Measurements from ENCODE around the gene CNPY4.
"Not testable (repeated sequence)": the region's sequence is repeated elsewhere in the genome, so short reads cannot be mapped to it uniquely, and the experiment has no call there.

CNPY4 gene

DNA sequence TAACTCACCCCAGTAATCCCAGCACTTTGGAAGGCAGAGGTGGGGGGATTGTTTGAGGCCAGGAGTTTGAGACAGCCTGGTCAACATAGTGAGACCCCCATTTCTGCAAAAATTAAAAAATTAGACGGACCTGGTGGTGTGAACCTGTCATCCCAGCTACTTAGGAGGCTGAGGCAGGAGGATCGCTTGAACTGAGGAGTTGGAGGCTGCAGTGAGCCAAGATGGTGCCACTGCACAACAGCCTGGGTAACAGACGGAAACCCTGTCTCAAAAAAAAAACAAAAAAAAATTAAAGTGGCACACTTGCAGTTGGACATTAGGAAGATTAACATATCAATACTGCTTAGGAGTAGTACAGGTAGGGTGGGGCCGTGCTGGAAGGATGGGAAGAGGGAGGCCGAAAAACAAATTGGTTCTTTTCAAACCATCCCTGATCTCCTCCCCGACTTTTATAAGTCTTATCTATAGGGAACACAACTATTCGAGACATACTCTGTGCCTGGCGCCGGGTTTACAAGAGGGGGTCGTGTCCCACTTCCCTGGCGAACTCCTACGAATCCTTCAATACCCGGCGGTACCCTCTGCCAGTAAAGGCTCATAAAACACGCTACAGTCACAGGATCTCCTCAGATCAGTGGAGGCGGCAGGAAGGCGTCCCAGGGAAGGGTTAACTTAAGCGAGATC, 904 bp upstream of the CNPY4 start:
- no peak for DNase-seq (ENCODE audit: low read depth in 4 of 4, low spot score in 1 of 4)

DNA sequence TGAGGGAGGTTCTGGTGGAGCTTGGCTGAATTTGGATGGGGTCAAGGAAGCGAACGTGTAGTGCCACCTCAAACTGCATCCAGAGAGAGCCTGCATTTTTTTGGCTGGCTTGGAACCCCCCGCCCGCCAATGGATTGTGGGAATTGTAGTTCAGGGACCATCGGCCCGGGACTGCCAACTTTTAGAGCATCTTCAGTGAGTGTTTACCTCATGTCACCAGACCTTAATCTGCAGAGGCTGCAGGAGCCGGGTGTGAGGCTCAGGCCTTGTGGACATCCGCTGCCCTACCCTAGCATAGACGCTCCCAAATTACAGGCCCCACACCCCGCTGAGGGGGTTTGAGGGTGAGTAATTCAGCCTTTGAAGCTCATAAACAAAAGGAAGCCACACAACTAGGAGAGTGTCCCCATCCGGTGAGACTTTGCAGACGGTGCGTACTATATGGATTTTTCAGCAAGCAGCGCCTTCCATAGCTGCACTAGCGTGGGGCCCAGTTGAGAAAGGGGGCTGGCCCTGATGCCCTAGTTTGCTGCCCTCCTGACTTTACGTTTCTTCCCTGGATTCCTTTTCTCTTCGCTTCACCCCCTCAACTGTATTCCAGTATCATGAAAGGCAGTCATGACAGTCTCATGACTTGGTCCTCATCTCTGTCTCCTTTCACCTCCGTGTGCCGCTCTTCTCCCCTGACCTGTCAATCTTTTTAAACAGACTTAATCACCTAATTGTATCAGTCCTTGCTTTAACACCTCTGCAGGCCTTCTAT, 717 bp downstream of the CNPY4 start:
- DNase-seq (ENCODE audit: low read depth in 4 of 4, low spot score in 1 of 4), result peak in 3 of 4 experiments; percentile 31 to 61 (median 59)

DNA sequence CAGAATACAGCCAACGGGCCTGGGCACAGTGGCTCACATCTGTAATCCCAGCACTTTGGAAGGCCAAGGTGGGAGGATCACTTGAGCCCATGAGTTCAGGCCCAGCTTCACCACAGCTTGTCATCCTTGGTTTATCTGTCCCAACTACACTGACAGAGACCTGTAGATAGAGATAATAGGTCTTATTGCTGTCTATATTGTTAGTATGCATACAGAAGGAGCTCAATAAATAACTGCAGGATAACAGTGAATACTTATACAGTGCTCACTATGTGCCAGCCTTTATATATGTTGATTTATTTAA, 1.3 kb downstream of the CNPY4 start:
- DNase-seq (ENCODE audit: low read depth in 4 of 4, low spot score in 1 of 4), result no peak

DNA sequence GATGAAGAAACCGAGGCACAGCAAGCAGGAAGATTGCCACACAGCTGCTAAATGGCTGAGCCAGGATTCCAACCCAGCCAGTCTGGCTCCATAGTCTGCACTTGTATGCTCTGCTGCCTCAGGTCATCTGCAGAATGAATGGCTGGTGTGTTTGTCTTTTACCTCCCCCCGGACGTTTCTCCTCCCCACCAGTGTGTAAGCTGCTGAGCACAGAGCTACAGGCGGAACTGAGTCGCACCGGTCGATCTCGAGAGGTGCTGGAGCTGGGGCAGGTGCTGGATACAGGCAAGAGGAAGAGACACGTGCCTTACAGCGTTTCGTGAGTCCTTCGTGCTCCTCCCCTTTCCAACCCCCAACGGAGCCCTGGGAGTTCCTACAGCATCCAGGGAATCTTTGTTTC, 2.6 kb downstream of the CNPY4 start:
- no peak for DNase-seq (ENCODE audit: low read depth in 4 of 4, low spot score in 1 of 4)

DNA sequence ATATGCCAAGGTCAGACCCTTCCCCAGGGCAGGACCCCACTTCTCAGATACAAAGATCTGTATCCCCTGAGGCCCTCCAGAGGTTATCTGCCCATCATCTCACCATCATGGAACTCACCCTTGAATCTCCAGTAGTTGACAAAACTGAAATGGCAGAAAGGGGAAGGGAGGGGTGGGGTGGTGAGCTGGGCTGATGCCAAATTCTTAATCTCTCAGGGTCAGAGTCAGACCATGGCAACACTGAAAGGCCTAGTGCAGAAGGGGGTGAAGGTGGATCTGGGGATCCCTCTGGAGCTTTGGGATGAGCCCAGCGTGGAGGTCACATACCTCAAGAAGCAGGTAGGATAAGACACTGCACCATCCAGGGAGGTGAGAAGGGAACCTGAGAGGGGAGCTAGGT, 3.1 kb downstream of the CNPY4 start:
- no peak for DNase-seq (ENCODE audit: low read depth in 4 of 4, low spot score in 1 of 4)

DNA sequence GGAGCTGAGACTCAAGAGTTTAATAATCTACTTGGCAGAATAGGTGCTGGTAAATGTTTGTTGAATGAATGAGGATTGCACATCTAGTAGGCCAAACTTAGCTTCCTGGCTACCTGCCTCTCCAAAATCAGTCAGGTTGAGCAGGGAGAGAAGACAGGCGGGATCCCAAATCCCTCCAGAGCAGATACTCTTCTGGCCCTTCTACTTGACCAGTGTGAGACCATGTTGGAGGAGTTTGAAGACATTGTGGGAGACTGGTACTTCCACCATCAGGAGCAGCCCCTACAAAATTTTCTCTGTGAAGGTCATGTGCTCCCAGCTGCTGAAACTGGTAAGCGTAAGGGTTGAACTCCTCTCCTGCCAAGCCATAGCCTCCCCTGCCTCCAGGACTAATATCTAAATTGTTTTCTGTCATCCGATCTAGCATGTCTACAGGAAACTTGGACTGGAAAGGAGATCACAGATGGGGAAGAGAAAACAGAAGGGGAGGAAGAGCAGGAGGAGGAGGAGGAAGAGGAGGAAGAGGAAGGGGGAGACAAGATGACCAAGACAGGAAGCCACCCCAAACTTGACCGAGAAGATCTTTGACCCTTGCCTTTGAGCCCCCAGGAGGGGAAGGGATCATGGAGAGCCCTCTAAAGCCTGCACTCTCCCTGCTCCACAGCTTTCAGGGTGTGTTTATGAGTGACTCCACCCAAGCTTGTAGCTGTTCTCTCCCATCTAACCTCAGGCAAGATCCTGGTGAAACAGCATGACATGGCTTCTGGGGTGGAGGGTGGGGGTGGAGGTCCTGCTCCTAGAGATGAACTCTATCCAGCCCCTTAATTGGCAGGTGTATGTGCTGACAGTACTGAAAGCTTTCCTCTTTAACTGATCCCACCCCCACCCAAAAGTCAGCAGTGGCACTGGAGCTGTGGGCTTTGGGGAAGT, 5.1 kb downstream of the CNPY4 start:
- DNase-seq (ENCODE audit: low read depth in 4 of 4, low spot score in 1 of 4), result no peak

DNA sequence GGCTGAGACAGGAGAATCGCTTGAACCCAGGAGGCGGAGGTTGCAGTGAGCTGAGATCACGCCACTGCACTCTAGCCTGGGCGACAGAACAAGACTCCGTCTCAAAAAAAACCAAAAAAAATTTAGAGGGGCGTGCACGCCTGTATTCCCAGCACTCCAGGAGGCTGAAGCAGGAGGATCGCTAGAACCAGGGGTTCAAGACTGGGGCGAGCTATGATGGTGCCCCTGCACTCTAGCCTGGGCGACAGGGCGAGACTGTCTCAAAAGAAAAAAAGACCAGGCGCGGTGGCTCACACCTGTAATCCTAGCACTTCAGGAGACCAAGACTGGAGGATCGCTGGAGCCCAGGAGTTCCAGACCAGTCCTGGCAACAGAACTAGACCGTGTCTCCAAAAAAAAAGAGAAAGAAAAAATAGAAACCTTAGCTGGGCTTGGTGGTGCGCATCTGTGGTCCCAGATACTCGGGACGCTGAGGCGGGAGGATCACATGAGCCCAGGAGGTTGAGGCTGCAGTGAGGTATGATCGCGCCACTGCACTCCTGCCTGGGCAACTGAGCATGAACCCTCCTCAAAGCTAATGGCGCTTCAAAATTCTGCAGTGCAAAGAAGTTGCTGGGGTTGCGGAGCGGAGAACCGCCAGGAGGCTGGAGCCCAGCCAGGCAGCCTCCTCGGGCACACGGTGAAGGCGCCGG, 7.0 kb downstream of the CNPY4 start:
- no peak for DNase-seq (ENCODE audit: low read depth in 4 of 4, low spot score in 1 of 4)

DNA sequence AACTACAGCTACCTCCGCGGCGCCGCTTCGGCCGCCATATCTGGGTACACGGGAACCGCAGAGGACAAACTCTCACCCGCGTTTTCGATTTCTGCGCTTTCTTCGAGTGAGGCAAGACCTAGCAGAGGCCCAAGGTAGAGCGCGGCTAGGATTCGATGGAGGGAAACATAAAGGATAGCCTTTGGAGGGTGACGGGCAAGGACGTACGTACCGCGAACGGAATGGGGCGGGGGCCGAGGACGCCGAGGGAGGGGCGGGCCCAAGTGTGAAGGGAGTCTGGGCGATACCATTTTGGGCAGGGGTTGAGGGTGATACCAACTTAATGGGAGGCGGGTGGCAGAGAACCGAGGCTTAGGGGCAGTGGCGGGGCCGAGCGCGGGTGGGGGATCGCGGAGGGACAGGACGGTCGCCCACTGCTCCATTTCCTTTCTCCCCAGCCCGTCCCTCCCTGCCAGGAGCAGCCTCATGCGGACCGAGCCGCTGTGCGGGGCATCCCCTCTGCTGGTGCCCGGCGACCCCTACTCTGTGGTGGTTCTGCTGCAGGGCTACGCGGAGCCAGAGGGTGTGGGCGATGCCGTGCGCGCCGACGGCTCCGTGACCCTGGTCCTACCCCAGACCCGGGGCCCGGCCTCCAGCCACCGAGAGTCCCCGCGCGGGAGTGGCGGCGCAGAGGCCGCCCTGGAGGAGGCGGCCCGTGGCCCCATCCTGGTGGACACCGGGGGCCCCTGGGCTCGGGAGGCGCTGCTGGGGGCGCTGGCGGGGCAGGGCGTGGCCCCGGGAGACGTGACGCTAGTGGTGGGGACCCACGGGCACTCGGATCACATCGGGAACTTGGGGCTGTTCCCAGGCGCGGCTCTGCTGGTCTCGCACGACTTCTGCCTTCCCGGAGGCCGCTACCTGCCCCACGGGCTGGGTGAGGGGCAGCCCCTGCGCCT, 7.8 kb downstream of the CNPY4 start, which contains the start of gene MBLAC1:
Gene MBLAC1, plus strand, starts transcription at position 37 of the 935 bp plus-strand sequence. Its CDS starts 429 bp downstream, at position 466.
- DNase-seq (ENCODE audit: low read depth in 4 of 4, low spot score in 1 of 4), result peak; percentile 71 to 86 (median 84)

DNA sequence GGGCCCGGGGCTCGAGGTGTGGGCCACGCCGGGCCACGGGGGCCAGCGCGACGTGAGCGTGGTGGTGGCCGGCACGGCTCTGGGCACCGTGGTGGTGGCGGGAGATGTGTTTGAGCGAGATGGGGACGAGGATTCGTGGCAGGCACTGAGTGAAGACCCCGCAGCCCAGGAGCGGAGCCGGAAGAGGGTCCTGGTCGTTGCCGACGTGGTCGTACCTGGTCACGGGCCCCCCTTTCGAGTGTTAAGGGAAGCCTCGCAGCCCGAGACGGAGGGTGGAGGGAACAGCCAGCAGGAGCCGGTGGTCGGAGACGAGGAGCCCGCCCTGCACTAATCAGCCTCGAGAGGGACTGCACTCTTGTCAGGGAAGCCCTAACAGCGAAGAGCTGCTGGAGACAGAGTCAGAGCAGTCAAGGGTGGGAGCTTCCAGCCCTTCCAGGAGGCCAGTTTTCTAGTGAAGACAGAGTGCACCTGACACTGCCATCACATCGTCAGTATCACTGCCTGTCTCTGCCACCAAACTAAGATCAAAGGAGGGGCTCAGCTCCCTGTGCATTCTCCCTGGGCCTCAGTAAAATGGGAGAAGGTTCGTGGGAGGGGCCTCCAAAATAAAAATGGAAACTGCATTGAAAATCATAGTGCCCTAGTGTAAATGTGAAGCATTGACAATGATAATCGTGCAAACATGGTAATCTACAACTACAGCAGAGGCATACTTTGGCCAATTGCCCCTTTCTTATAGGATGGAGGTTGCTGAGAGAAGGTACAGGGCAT, 8.6 kb downstream of the CNPY4 start:
- DNase-seq (ENCODE audit: low read depth in 4 of 4, low spot score in 1 of 4), result no peak

DNA sequence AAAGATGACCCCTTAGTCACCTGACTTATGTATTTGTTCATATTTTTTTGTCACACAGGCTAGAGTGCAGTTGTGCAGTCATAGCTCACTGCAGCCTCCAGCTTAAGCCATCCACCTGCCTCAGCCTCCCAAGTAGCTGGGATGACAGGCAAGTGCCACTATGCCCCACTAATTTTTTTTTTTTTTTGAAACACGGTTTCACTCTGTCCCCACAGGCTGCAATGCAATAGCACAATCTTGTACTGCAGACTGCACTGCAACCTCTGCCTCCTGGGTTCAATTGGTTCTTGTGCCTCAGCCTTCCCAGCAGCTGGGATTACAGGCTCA, 9.2 kb downstream of the CNPY4 start:
- no peak for DNase-seq (ENCODE audit: low read depth in 4 of 4, low spot score in 1 of 4)

DNA sequence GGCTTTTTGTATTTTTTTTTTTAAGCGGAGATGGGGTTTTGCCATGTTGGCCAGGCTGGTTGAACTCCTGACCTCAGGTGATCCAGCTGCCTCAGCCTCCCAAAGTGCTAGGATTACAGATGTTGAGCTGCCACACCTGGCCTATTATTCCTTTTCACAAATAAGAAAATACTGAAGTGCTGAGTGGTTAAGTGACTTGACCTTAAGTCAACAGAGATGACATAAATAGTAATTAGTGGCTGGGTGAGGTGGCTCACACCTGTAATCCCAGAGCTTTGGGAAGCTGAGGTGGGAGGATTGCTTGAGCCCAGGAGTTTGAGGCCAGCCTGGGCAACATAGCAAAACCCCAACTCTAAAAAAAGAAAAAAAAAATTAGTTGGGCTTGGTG, 10.8 kb downstream of the CNPY4 start:
- DNase-seq (ENCODE audit: low read depth in 4 of 4, low spot score in 1 of 4), result not testable (repeated sequence)

DNA sequence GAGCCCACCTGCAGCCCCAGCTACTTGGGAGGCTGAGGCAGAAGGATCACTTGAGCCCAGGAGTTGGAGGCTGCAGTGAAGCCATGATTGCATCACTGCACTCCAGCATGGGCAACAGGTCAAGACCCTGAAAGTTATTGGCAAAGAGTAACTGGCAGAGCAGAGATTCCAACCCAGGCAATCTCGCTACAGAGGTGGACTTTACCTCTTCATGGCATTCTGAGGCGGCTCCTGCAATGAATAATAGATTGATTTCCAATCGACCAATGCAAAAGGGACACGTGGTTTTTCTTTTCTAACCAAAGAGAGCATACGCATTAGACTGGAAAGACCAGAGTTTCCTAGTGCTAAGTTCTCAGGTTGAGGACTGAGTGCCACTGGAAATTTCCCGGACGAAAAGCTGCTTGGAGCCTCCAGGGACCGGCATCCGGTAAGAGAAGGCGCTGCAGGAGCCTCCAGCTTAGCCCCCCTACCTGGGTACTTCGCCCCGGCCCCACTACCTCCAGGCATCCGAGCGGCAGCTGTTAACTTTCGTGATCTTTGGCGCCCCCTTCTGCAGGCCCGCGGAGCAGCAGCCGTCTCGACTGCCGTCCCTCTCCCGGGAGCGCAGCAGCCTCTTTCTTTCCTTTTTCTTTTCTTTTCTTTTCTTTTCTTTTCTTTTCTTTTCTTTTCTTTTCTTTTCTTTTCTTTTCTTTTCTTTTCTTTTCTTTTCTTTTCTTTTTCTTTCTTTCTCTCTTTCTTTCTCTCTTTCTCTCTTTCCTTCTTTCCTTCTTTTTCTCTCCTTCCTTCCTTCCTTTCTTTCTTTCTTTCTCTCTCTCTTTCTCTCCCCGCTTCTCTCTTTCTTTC, 11.4 kb downstream of the CNPY4 start:
- DNase-seq (ENCODE audit: low read depth in 4 of 4, low spot score in 1 of 4), result peak; percentile 66 to 92 (median 72)

DNA sequence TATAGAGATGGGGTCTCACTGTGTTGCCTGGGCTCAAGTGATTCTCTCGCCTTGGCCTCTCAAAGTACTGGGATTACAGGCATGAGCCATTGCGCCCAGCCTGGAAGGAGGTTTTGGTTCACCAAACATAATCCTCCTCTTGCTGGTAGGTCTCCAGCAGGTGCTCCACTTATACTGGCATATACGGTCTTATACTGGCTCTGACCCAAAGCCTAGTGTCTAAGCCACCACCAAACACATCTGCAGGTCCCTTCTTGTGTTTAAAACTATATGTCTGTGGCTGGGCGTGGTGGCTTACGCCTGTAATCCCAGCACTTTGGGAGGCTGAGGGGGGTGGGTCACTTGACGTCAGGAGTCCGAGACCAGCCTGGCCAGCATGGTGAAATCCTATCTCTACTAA, 12.7 kb downstream of the CNPY4 start:
- DNase-seq (ENCODE audit: low read depth in 4 of 4, low spot score in 1 of 4), result no peak

DNA sequence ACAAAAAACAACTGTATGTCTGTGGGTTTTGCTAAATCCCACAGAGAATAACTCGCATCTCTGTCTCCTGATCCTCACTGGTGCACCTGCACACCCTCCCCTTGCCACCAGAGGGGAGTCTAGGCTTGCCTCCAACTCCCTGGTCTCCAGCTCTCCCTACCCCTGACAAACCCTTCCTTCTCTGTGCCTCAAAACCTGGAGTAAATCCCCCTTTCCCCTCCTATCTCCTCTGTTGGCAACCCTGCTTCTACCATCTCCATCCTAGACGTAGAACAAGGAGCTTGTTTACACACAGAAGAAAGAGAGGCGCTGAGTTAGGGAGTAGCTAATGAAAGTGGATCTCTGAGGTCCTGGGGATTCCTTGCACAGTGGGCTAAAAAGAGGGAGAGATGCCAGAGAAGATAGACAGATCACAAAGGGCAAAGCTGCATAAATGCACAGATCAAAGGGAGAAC, 13.3 kb downstream of the CNPY4 start:
- DNase-seq (ENCODE audit: low read depth in 4 of 4, low spot score in 1 of 4), result peak in 2 of 4 experiments; percentile 40 to 59

DNA sequence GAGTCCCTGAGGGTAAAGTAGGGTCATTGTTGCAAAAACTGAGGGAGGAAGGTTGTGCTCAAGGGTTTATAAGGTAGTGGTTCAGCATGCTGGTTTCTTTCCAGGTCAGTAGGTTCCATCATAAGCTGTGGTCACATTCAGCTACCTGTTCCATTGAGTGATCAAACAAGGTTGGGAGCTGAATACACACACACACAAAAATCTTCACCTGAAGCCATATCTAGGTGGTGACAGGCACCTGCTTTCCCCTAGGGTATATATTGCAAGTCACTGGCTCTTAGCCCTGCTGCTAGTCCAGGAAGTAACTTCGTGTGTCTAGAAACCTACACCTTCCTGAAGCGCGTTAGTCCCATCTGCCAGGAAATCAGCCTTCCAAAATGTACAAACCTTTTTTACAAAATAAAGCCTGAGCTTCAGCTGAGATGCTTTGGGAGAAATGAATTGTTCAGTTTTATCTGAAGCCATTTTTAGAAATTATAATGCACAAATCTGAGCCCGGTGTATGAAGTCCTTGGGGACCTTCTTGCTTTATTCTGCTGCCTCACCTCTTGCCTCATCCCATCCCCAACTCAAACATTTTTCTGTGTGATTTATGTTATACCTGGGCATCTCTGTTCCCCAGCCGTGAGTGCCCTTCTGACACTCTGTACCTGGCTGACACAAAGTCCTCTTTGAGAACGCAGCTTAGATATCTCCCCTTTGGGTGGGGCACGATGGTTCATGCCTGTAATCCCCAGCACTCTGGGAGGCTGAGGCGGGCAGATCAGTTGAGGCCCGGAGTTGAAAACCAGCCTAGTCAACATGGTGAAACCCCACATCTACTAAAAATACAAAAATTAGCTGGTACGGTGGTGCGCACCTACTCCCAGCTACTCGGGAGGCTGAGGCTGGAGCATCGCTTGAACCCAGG, 18.7 kb downstream of the CNPY4 start:
- DNase-seq (ENCODE audit: low read depth in 4 of 4, low spot score in 1 of 4), result no peak

DNA sequence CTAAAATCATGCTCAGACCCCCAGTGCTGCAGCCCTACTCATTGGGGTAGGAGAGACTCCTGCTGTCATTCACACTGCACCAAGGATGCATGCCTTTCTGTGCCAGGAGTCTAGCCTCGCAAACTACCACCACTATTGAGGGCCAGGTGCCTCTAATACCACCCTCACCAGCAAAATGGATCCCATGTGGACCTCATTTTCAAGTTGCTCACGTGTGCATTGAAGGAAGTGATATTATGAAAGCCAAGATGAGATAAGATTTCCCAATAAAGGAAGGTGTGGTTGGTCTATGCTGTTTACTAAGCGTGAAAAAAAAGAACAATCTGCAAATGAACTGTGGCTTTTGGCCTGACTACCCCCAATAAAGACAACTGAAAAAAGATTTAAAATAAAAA, 22.1 kb downstream of the CNPY4 start:
- no peak for DNase-seq (ENCODE audit: low read depth in 4 of 4, low spot score in 1 of 4)

DNA sequence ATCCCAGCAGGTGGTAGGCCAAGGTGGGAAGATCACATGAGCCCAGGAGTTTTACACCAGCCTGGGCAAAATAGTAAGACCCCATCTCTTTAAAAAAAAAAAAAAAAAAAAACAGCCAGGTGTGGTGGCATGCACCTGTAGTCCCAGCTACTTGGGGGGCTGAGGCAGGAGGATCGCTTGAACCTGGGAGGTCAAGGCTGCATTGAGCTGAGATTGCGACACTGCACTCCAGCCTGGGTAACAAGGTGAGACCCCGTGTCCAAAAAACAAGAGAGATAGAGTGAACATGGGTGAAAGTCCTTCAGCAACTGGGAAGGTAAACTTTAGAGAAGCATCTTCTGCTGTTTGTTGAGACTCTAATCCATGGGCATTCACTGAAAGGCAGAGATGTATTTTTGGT, 23.0 kb downstream of the CNPY4 start:
- no peak for DNase-seq (ENCODE audit: low read depth in 4 of 4, low spot score in 1 of 4)

Measured in stimulated activated CD4-positive, alpha-beta T cell treated with anti-CD3 and anti-CD28 coated beads, Interleukin-1b, Interleukin-23, amount 100 ng/mL, for 24 hours (primary cell).